GM12878 (cell line): Measurements from ENCODE around the gene TSKU.

Source experiments
- CBX5 ChIP-seq: sonication (generic); IDR thresholded peaks from 2 replicates; pipeline ENCODE4 v1.6.1; 2016; ENCODE audit warnings: low read depth, moderate library complexity, mild to moderate bottlenecking, inconsistent platforms
- CTCF ChIP-seq, 3 experiments: IDR thresholded peaks in 2 of 3; conservative IDR thresholded peaks in 1 of 3; 2 replicates each; pipeline ENCODE4 v1.5.1; 2011; ENCODE audit warnings: low read depth in 3 of 3, low read length in 3 of 3, mild to moderate bottlenecking in 3 of 3, control low read depth in 2 of 3, moderate library complexity in 2 of 3, inconsistent platforms in 1 of 3, mixed read lengths in 1 of 3; ENCODE audit not compliant: control insufficient read depth in 2 of 3, insufficient read depth in 1 of 3; ENCODE audit errors: extremely low read depth in 1 of 3
- ETV6 ChIP-seq, 2 experiments: fragments of 450-650 bp in 1 of 2; IDR thresholded peaks in 1 of 2; conservative IDR thresholded peaks in 1 of 2; 2 replicates each; pipeline ENCODE4 v1.6.1; 2014; ENCODE audit warnings: antibody characterized with exemption in 1 of 2, borderline replicate concordance in 1 of 2, low read depth in 1 of 2, mild to moderate bottlenecking in 1 of 2, moderate library complexity in 1 of 2
- POLR2A ChIP-seq: IDR thresholded peaks from 2 replicates; pipeline ENCODE4 v1.6.1; 2011; ENCODE audit warnings: low read depth, mild to moderate bottlenecking, low read length
- RB1 ChIP-seq: fragments of 450-650 bp; formaldehyde crosslinking; IDR thresholded peaks from 2 replicates; pipeline ENCODE4 v1.6.1; 2017; ENCODE audit warnings: mild to moderate bottlenecking, borderline replicate concordance
- RCOR1 ChIP-seq: conservative IDR thresholded peaks from 2 replicates; pipeline ENCODE4 v1.6.1; 2012; ENCODE audit warnings: low read depth, low read length, improper control_type of control experiment
- RUNX3 ChIP-seq: IDR thresholded peaks from 2 replicates; pipeline ENCODE4 v1.6.1; 2012; ENCODE audit warnings: low read length, inconsistent platforms
- TARDBP ChIP-seq: IDR thresholded peaks from 2 replicates; pipeline ENCODE4 v1.6.1; 2016; ENCODE audit warnings: borderline replicate concordance
- TCF7 ChIP-seq: IDR thresholded peaks from 2 replicates; pipeline ENCODE4 v1.6.1; 2014; ENCODE audit warnings: antibody characterized with exemption, borderline replicate concordance
- ZBTB33 ChIP-seq: fragments of 450-650 bp; IDR thresholded peaks from 2 replicates; pipeline ENCODE4 v1.6.1; 2017; ENCODE audit warnings: mild to moderate bottlenecking
- ZBTB40 ChIP-seq: fragments of 450-650 bp; IDR thresholded peaks from 2 replicates; pipeline ENCODE4 v1.6.1; 2016; ENCODE audit warnings: mild to moderate bottlenecking, moderate library complexity, borderline replicate concordance

GRCh38 chr11:76736773-76737495 is 46.2 kb upstream of the TSKU start:
- TF ChIP-seq CTCF (IDR thresholded peaks at IDR 0.05 in 2 of 3, conservative IDR thresholded peaks at IDR 0.05 in 1 of 3; ENCODE audit: control insufficient read depth in 2 of 3, extremely low read depth in 1 of 3, insufficient read depth in 1 of 3, low read depth in 3 of 3, low read length in 3 of 3) (no peak), RCOR1 (no peak), RB1 (no peak), TARDBP (no peak), ZBTB33 (no peak), POLR2A (no peak), RUNX3 (no peak), ETV6 (conservative IDR thresholded peaks at IDR 0.05 in 1 of 2, IDR thresholded peaks at IDR 0.05 in 1 of 2; ENCODE audit: borderline replicate concordance in 1 of 2, low read depth in 1 of 2) (no peak), ZBTB40 (no peak), CBX5 (no peak), TCF7 (no peak)
